ENCODE results near the gene SERPINA5.
"Not testable (repeated sequence)": the region's sequence is repeated elsewhere in the genome, so short reads cannot be mapped to it uniquely, and the experiment has no call there.

Gene SERPINA5

GRCh38 chr14:94628578-94628977 is 47.4 kb downstream of the SERPINA5 start:
- no peak for DNase-seq

GRCh38 chr14:94630396-94630795 is 49.2 kb downstream of the SERPINA5 start:
- DNase-seq: no peak

GRCh38 chr14:94631050-94631449 is 49.8 kb downstream of the SERPINA5 start:
- no peak for DNase-seq

- DNase-seq: no peak
Observed at GRCh38 chr14:94631536-94632304, 50.5 kb downstream of the SERPINA5 start.

GRCh38 chr14:94632305-94632590 is 51.0 kb downstream of the SERPINA5 start:
- no peak for DNase-seq

GRCh38 chr14:94633121-94633520 is 51.9 kb downstream of the SERPINA5 start:
- DNase-seq: no peak

GRCh38 chr14:94635154-94635553 is 53.9 kb downstream of the SERPINA5 start:
- DNase-seq: no peak

- DNase-seq: no peak
Observed at GRCh38 chr14:94636744-94637412, 55.7 kb downstream of the SERPINA5 start.

- DNase-seq: not testable (repeated sequence)
Observed at GRCh38 chr14:94637814-94638213, 56.6 kb downstream of the SERPINA5 start.

- no peak for DNase-seq
Observed at GRCh38 chr14:94638339-94638738, 57.1 kb downstream of the SERPINA5 start.

- no peak for DNase-seq
Observed at GRCh38 chr14:94638961-94639817, 58.0 kb downstream of the SERPINA5 start.

GRCh38 chr14:94640721-94641631 is 59.8 kb downstream of the SERPINA5 start:
- DNase-seq: no peak

- DNase-seq: no peak
Observed at GRCh38 chr14:94641632-94641955, 60.4 kb downstream of the SERPINA5 start.

All from NCI-H748 treated with DMSO at 0.1 percent for 48 hours (cell line).